IMR-90 (cell line): ENCODE data around the gene CUL9. TPM values are rescaled to one million over a fixed set of nuclear protein-coding genes. Genes with fewer than 3 reads are reported as not detected.

Source experiments
- ATAC-seq: fragments of 200-7000 bp; cut with Tn5 transposase; 2 replicates; pipeline ENCODE4 v1.9.1; 2020; ENCODE audit warnings: low read depth, mild to moderate bottlenecking, moderate library complexity
- BruUV-seq: library from RNA; stranded (reverse); fragments of 400-500 nt; replicated peaks from 2 replicates; lab custom pipeline; 2021; lab: Mats Ljungman, UMichigan
- CTCF ChIA-PET: fragments of 300-600 bp; formaldehyde crosslinking; extraction: SDS; loops from one replicate; lab custom pipeline; 2021; ENCODE audit warnings: antibody characterized with exemption; lab: Yijun Ruan, JAX
- POLR2A ChIA-PET: fragments of 300-600 bp; sonication (Branson Sonifier 250); formaldehyde crosslinking; loops from one replicate; lab custom pipeline; 2022; ENCODE audit warnings: antibody characterized with exemption; ENCODE audit not compliant: unreplicated experiment; lab: Charles Lee
- DNase-seq: peaks from one replicate; pipeline ENCODE4 v3.0.0; 2013
- H2AFZ ChIP-seq: replicated peaks from 2 replicates; pipeline ENCODE3; 2013; ENCODE audit warnings: low read length, mild to moderate bottlenecking; ENCODE audit not compliant: poor library complexity
- H2AK5ac ChIP-seq: 2 replicates; pipeline ENCODE4 v1.6.1; 2013; ENCODE audit warnings: low read depth, low read length, inconsistent platforms
- H2AK9ac ChIP-seq: replicated peaks from 2 replicates; pipeline ENCODE3; 2013; ENCODE audit warnings: mild to moderate bottlenecking, low read depth, low read length, moderate library complexity; ENCODE audit not compliant: poor library complexity
- H2BK120ac ChIP-seq: 2 replicates; pipeline ENCODE4 v1.6.1; 2013; ENCODE audit warnings: low read depth, low read length, inconsistent platforms
- H2BK15ac ChIP-seq: 3 replicates; pipeline ENCODE4 v1.6.1; 2013; ENCODE audit warnings: low read depth, low read length, inconsistent platforms
- H2BK20ac ChIP-seq: 2 replicates; pipeline ENCODE4 v1.6.1; 2013; ENCODE audit warnings: low read depth, mild to moderate bottlenecking, inconsistent platforms, low read length, moderate library complexity
- H2BK5ac ChIP-seq: 2 replicates; pipeline ENCODE4 v1.6.1; 2013; ENCODE audit warnings: mild to moderate bottlenecking, low read depth, low read length, inconsistent platforms; ENCODE audit not compliant: poor library complexity, severe bottlenecking
- H3K14ac ChIP-seq: replicated peaks from 2 replicates; pipeline ENCODE4 v1.6.1; 2013; ENCODE audit warnings: low read depth, low read length, inconsistent platforms
- H3K18ac ChIP-seq: 2 replicates; pipeline ENCODE4 v1.6.1; 2013; ENCODE audit warnings: low read depth, low read length, control low read depth
- H3K23ac ChIP-seq: 2 replicates; pipeline ENCODE4 v1.6.1; 2013; ENCODE audit warnings: low read depth, low read length, inconsistent platforms
- H3K27ac ChIP-seq: 2 replicates; pipeline ENCODE4 v1.5.1; 2013; ENCODE audit warnings: mild to moderate bottlenecking, control low read depth, low read length; ENCODE audit not compliant: insufficient read depth
- H3K27me3 ChIP-seq: 2 replicates; pipeline ENCODE4 v1.6.1; 2013; ENCODE audit warnings: low read length; ENCODE audit not compliant: control insufficient read depth, insufficient read depth
- H3K36me3 ChIP-seq: 2 replicates; pipeline ENCODE4 v1.6.1; 2013; ENCODE audit warnings: low read length, mixed read lengths; ENCODE audit not compliant: control insufficient read depth, insufficient read depth
- H3K4ac ChIP-seq: 2 replicates; pipeline ENCODE4 v1.6.1; 2013; ENCODE audit warnings: low read depth, low read length, inconsistent platforms
- H3K4me1 ChIP-seq: 2 replicates; pipeline ENCODE4 v1.6.1; 2013; ENCODE audit warnings: low read length, mixed read lengths; ENCODE audit not compliant: control insufficient read depth, insufficient read depth
- H3K4me2 ChIP-seq: 2 replicates; pipeline ENCODE4 v1.6.1; 2013; ENCODE audit warnings: low read depth, mild to moderate bottlenecking, control low read depth, low read length, moderate library complexity
- H3K4me3 ChIP-seq: 2 replicates; pipeline ENCODE4 v1.5.1; 2013; ENCODE audit warnings: low read depth, mild to moderate bottlenecking, control low read depth, low read length, moderate library complexity; ENCODE audit not compliant: insufficient read depth
- H3K56ac ChIP-seq: 2 replicates; pipeline ENCODE4 v1.6.1; 2013; ENCODE audit warnings: low read length, inconsistent platforms; ENCODE audit not compliant: insufficient read depth; ENCODE audit errors: extremely low read depth
- H3K79me1 ChIP-seq, 2 experiments: 2 replicates each; pipeline ENCODE4 v1.6.1; 2013; ENCODE audit warnings: low read length in 2 of 2, inconsistent platforms in 1 of 2, low read depth in 1 of 2
- H3K9ac ChIP-seq: 2 replicates; pipeline ENCODE4 v1.6.1; 2013; ENCODE audit warnings: low read depth, low read length, control low read depth
- H3K9me1 ChIP-seq: 2 replicates; pipeline ENCODE4 v1.6.1; 2013; ENCODE audit warnings: low read length, inconsistent platforms; ENCODE audit not compliant: insufficient read depth
- H3K9me3 ChIP-seq: 2 replicates; pipeline ENCODE4 v1.6.1; 2013; ENCODE audit warnings: low read length; ENCODE audit not compliant: control insufficient read depth, insufficient read depth
- H4K20me1 ChIP-seq: 2 replicates; pipeline ENCODE4 v1.6.1; 2013; ENCODE audit warnings: low read length, inconsistent platforms; ENCODE audit not compliant: insufficient read depth
- H4K5ac ChIP-seq: 2 replicates; pipeline ENCODE4 v1.6.1; 2013; ENCODE audit warnings: mild to moderate bottlenecking, low read depth, low read length, control low read depth
- H4K8ac ChIP-seq, 2 experiments: 2 replicates each; pipeline ENCODE4 v1.6.1; 2013; ENCODE audit warnings: low read depth in 2 of 2, low read length in 2 of 2, control low read depth in 1 of 2, inconsistent platforms in 1 of 2
- H4K91ac ChIP-seq: 2 replicates; pipeline ENCODE4 v1.6.1; 2013; ENCODE audit warnings: low read depth, low read length, inconsistent platforms; ENCODE audit not compliant: insufficient read depth
- MAZ ChIP-seq: IDR thresholded peaks from 2 replicates; pipeline ENCODE4 v1.6.1; 2012; ENCODE audit warnings: low read depth, mild to moderate bottlenecking, low read length, improper control_type of control experiment, moderate library complexity, borderline replicate concordance
- MXI1 ChIP-seq: IDR thresholded peaks from 2 replicates; pipeline ENCODE4 v1.6.1; 2012; ENCODE audit warnings: low read depth, mild to moderate bottlenecking, low read length, moderate library complexity, borderline replicate concordance
- RFX5 ChIP-seq: IDR thresholded peaks from 2 replicates; pipeline ENCODE4 v1.8.0; 2012; ENCODE audit warnings: low read depth, mild to moderate bottlenecking, low read length, moderate library complexity
- WGBS, 2 experiments: methylation state at CpG; one replicate each; pipeline versions ENCODE4 v1.1.5 to v1.1.7; 2013; ENCODE audit warnings: missing lambda C conversion rate in 2 of 2; ENCODE audit not compliant: insufficient read length in 1 of 2; ENCODE audit errors: extremely low coverage in 2 of 2; 5-methylcytosine and 5-hydroxymethylcytosine counted together
- dilution Hi-C: fragments of 300-500 bp; cut with HindIII; formaldehyde crosslinking; loops from one replicate; pipeline ENCODE4 v1.14.3; 2018; ENCODE audit warnings: low sequenced_read_pairs; ENCODE audit not compliant: unreplicated experiment
- in situ Hi-C: fragments of 300-500 bp; cut with MboI; formaldehyde crosslinking; loops from 3 replicates; pipeline ENCODE4 v1.14.3; 2019; ENCODE audit warnings: low sequenced_read_pairs, inconsistent platforms, mixed read lengths
- intact Hi-C: fragments of 100-400 bp; cut with micrococcal nuclease; formaldehyde crosslinking; loops from 2 replicates; pipeline ENCODE4 v1.10.0; 2022
- polyA plus RNA-seq, 3 experiments: library from polyadenylated mRNA; depleted of rRNA; stranded (reverse); fragments of >200 nt; gene quantifications; 2 replicates each; pipeline ENCODE4 v1.2.3, GENCODE V29; 2012; ENCODE audit warnings: low replicate concordance in 1 of 3
- total RNA-seq: library from RNA; depleted of rRNA; stranded (reverse); fragments of >200 nt; gene quantifications from 2 replicates; pipeline ENCODE4 v1.2.3, GENCODE V29; 2012

Gene CUL9
- total and polyA plus RNA-seq, 2 of the 4 experiments (the other 2 are of a cell fraction) = 7.7 to 19.5 TPM

GRCh38 chr6:43170931-43171706, 10.9 kb upstream of the CUL9 start, which contains the start of gene SRF (continued):
- 0 out of 2 replicates have a peak, but pooled peaks have one; percentile 33 for TF ChIP-seq MXI1
- TF ChIP-seq RFX5 = no peak

- peaks cover 20% of the 10 kb centered on the region for H3K36me3 ChIP-seq
- peak overlapping the region; percentile 100 for H3K4ac ChIP-seq
- H3K27me3 ChIP-seq = no peaks in the 10 kb centered on the region
- H2BK15ac ChIP-seq = no peak overlapping the region; the same call in 2 of the 3 replicates
- ChIA-PET POLR2A (interaction anchor here (1.1 kb wide), 1 partner anchor 10 kb away, joined by 6 read pairs; the partner anchor contains the start of gene CUL9), CTCF (interaction anchor here (0.8 kb wide), 1 partner anchor 10 kb away, joined by 6 read pairs; the partner anchor contains the start of gene CUL9)
- H3K18ac ChIP-seq = peak overlapping the region; percentile 69; the same call in 1 of the 2 replicates
- no peak overlapping the region for H2BK20ac ChIP-seq
- peak overlapping the region; percentile 96 for H3K56ac ChIP-seq
- BruUV-seq = no TSS peak
- WGBS, 2 experiments = 0% methylated on average over 4 of the region's 57 CpGs; no CpG with 5 or more reads in 1 of the 2 experiments
- peak overlapping the region; percentile 90 for H2AFZ ChIP-seq
- peak overlapping the region; percentile 27 for H3K4me2 ChIP-seq
- peaks cover 40% of the 10 kb centered on the region for H4K20me1 ChIP-seq
- peaks cover 15% of the 10 kb centered on the region for H3K4me1 ChIP-seq
- peak overlapping the region; percentile 97 for H3K23ac ChIP-seq
- peak overlapping the region; percentile 99 for H3K9ac ChIP-seq
- H3K79me1 ChIP-seq = peaks cover 20 to 37% of the 10 kb centered on the region in 2 experiments
- peak overlapping the region; percentile 44; the same call in 1 of the 2 replicates for H2BK120ac ChIP-seq
- peak overlapping the region; percentile 86 to 97 for H4K8ac ChIP-seq
- H3K14ac ChIP-seq = peak overlapping the region; percentile 99
- in situ Hi-C loops (no loop called here), intact Hi-C loops (no loop called here), dilution Hi-C loops (no loop called here)
- DNase-seq (no peak), ATAC-seq (no peak)
- H3K4me3 ChIP-seq = peak overlapping the region; percentile 73
- H4K91ac ChIP-seq = peak overlapping the region; percentile 100
- peak overlapping the region; percentile 99 for H2AK9ac ChIP-seq
- peak overlapping the region; percentile 100 for H2AK5ac ChIP-seq
- H3K27ac ChIP-seq = peak overlapping the region; percentile 90
- peaks cover 15% of the 10 kb centered on the region for H3K9me1 ChIP-seq
- H3K9me3 ChIP-seq = no peaks in the 10 kb centered on the region
- peak overlapping the region; percentile 94 for H2BK5ac ChIP-seq
- H4K5ac ChIP-seq = peak overlapping the region; percentile 53
- no peak for TF ChIP-seq MAZ
Observed at GRCh38 chr6:43171707-43172103, 10.3 kb upstream of the CUL9 start.
